Suprapubic skin (tissue), 4 donors: ENCODE results near the gene CTCFL.

Source experiments
- CTCF ChIP-seq, 2 donors: fragments of 200-600 bp in 1 of 2; fragments of 450-650 bp in 1 of 2; sonication (generic) in 1 of 2; IDR thresholded peaks; one replicate each; pipeline ENCODE4 v1.5.1; 2016 to 2019; ENCODE audit warnings: antibody characterized with exemption in 2 of 2, mild to moderate bottlenecking in 1 of 2, moderate library complexity in 1 of 2
- EP300 ChIP-seq: sonication (generic); formaldehyde crosslinking; IDR thresholded peaks from one replicate; pipeline ENCODE4 v1.6.1; 2017; ENCODE audit warnings: antibody characterized with exemption
- POLR2A ChIP-seq, 2 donors: fragments of 450-650 bp; IDR thresholded peaks; one replicate each; pipeline ENCODE4 v1.6.1; 2017; ENCODE audit warnings: antibody characterized with exemption in 2 of 2, mild to moderate bottlenecking in 2 of 2, moderate library complexity in 2 of 2
- POLR2AphosphoS5 ChIP-seq, 3 donors: sonication (generic); formaldehyde crosslinking; IDR thresholded peaks; one replicate each; pipeline ENCODE4 v1.6.1; 2017; ENCODE audit warnings: antibody characterized with exemption in 3 of 3

DNA sequence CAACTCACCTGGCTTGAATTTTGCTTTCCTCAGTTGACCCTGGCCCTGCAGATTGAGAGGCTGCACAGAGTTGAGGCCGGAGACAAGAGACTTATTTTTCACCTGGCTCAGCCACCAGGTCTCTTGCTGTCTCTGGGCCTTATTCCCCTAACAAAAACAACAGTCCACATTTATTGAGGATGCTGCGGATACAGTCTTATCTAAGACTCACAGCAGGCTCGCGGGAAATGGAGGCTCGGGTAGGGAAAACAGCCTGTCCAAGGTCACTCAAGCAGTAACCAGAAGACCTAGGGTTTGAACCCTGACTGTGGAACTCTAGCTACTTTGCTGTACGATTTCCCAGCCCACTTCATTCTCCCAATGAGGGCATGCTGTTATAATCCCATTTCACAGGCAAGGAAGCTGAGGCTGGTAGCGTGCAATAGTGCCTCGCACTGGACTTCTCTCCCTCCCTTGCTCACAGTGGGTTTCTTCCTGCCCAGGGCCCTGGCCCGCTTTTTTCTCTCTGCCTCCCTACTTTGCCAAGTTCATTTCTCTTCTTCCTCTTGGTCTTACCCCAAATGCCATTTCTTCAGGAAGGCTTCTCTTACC is 76.1 kb downstream of the CTCFL start:
- no peak for TF ChIP-seq CTCF (IDR thresholded peaks at IDR 0.05)
- TF ChIP-seq POLR2A (IDR thresholded peaks at IDR 0.05), result no peak
- TF ChIP-seq POLR2AphosphoS5 (IDR thresholded peaks at IDR 0.05), result no peak
- no peak for TF ChIP-seq EP300
